T follicular helper cell (primary cell): ENCODE measurements around the gene OVAAL.
"Not testable (repeated sequence)": the region's sequence is repeated elsewhere in the genome, so short reads cannot be mapped to it uniquely, and the experiment has no call there.

Source experiments
- DNase-seq: peaks from one replicate; pipeline ENCODE4 v3.0.0-alpha.2; 2020; ENCODE audit warnings: low read depth

OVAAL gene

DNA sequence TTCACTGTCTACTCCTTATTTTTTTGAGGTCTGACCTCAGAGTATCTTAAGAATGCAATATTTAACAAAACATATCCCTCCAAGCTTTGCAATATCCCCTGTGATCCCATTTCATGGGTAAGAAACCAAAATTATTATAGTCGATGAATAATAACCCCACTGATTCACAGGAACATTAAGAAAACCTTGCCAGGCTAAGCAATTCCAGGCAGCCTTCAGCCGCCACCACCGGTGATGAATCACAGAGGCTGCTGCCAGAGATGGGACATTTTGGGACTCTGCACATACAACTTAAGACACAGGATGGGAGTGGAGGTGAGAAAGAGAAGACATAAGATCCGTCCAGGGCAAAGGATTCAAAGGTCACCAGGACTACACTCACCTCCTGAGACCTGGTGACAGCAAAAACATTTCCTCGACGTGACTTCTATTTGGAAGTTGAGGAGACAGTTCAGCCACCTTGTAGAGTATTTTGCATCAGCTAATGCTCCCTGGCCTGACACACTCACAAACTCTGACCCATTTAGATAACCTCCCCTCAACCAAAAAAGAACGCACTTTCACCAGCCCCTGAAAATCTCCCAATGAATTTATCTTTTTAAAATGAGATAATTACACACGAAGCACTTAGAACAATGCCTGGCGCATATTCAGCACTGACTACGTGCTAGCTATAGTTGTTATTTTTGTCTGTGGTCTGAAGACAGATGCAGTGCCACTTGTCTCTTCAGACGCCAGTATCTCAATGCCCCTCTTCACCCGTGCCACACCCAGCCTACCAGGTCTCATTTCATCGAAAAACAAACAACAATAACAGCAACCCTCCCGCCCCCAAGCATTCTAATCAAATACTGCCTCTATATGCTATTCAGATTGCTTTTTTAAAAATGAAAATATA is 17.8 kb upstream of the OVAAL start:
- no peak for DNase-seq

- no peak for DNase-seq
Measured at GRCh38 chr1:180542113-180542837, 16.5 kb upstream of the OVAAL start.

- no peak for DNase-seq
Measured at GRCh38 chr1:180542838-180543145, 16.0 kb upstream of the OVAAL start.

DNA sequence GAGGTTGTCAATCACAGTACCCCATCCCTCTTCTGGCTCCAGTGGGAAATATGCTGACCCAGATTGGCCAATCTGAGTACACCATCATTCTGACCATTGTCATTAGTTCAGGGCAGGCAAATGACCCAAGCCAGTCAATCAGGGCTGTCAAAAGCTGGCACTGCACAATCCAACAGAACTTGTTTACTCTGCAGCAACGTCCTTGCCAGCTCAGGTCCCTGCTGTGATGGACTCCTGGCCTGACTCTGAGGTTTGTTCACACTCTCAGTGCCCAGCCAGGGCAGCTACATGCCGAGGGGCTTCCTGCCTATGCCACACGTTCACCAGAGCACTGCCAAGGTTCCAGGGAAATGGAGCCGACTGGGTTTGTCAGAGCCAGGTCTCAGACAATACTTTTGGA is 14.7 kb upstream of the OVAAL start:
- DNase-seq = no peak

GRCh38 chr1:180545991-180546390 is 12.8 kb upstream of the OVAAL start:
- DNase-seq = no peak

- DNase-seq = no peak
Measured at GRCh38 chr1:180548686-180549317, 10.0 kb upstream of the OVAAL start.

- not testable (repeated sequence) for DNase-seq
Measured at GRCh38 chr1:180549770-180550169, 9.0 kb upstream of the OVAAL start.

DNA sequence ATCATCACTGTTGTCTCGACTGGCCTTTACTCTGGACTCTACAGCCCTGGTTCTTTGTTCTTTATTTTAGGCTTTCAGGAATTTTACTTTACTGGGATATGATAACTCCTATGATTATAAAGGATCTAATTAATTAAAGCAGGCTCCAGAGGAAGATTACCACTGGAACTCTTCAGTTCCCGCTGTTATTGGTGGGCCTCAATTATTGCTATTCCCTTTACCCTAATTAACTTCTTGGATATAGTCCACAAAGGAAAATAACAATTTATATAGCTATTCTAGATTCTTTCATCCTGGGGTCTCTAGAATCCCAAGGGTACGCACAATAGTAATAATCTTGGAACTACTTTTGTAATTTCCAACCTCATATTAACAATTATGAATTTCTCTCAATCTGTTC is 8.5 kb upstream of the OVAAL start:
- DNase-seq = no peak

DNA sequence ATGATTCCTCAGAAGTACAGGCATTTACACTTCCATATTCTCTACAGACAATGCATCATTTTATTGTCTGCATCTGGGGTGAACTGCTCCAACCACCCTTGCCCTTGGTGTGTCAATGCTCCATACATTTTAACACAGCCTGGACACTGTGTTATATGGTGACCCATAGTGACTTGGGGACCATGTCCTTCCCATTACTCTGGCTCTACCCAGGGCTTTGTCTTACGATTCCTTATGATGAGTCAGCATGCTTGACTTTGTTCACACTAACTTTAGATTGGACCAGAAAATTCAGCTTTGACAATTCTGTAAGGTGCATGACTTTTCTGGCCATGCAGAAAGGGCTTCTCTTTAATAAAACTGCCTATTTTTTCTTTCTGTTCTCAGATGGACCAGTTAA is 6.8 kb upstream of the OVAAL start:
- no peak for DNase-seq

GRCh38 chr1:180553046-180553445 is 5.7 kb upstream of the OVAAL start:
- not testable (repeated sequence) for DNase-seq

DNA sequence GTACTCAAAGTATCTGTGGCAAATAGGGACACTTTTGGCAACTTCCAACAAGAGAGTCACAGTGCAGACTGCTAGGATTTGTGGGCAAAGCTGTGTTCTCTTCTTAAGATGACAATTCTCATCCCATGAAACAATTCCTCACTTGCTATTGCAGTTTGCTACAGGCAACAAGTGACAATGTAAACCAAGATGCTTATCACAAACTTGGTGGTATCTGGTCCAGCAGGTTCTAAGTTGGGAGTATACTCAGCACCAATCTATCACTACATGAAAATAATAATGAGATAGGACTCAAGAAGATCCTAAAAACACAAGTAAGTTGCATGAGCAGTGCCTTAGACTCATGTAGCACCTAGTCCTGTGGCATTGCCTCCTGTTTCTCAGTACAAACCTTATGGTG is 3.4 kb upstream of the OVAAL start:
- no peak for DNase-seq

GRCh38 chr1:180560200-180560867 is 1.6 kb downstream of the OVAAL start:
- no peak for DNase-seq

DNA sequence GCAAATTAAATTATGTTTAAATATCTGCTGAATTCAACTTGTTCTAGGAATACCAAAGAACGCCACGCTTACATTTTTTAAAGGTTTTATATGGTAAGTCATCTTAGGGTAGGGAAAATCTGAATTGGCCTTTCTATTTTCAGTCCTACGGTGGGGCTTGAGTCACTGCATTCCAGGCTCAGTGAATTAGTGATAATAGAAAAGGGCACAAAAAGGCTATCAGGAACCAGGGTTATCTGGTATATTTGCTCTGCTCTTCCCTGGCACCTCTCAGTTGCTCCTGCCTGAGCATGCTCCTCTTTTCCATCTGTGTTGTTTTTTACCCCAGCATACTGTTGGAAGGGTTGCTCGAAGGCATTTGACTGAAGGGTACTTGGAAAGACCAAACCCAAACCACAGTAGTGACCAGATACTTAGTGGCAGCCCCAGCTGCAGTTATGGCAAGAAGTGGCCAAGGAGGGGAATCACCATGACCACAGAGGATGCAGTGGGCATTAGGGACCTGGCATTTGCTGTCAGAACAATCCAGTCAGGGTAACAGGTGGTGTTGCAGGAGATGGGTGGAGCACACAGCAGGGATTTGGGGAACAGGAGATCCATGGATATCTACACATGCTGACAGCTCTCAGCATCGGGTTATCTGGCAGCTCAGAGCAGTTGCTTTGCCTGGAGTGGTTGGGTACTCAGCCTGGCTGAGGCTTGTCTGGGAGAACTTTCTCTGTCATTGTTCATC is 2.3 kb downstream of the OVAAL start:
- no peak for DNase-seq

DNA sequence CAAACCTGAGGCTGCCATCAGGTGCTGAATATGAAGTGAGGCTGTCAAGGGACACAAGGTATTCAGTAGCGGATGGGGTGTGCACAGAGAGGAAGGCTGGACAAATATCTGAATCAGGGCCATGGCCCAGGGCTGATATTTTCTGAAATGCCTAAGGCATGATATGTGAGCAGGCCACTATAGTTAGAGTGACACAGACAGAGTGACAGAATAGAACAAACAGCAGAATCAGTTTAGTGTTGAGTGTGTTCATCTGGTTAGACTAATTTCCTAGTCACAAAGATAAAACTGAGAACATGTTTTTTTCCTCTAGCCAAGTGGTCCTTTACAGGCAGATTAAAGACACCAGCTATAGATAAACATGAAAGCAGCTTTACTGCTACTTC is 3.9 kb downstream of the OVAAL start:
- DNase-seq = no peak

DNA sequence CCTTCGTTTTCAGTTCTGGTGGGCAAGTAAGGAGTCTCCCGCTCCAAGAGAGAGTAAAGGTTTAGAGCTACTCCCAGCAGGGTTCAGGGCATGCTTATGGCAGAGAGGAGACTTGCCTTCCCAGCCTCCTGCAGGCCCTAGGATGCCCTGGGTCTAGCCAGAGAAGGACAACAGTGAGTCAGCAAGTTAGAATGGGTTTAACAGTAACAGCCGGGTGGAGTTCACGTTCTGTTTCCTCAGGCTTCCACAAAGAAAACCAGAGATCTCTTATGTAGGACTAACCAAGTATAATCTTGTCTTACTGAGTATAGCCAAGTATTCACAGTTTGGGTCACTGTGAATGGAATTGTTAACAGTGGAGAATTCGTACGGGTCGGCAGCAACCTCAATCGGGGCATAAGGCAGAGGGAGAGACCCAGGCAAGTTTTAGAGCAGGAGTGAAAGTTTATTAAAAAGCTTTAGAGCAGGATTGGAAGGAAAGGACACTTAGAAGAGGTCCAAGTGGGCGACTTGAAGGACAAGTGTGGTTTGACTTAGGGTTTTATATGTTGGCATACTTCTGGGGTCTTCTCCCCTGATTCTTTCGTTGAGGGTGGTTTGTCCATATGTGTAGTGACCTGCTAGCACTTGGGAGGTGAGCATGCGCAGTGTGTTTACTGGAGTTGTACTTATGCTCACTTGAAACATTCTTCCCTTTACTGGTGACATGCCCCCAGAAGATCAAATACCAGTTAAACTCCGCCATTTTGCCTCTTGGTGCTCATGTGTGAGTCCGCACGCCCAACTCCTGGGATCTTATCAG is 4.5 kb downstream of the OVAAL start:
- no peak for DNase-seq

DNA sequence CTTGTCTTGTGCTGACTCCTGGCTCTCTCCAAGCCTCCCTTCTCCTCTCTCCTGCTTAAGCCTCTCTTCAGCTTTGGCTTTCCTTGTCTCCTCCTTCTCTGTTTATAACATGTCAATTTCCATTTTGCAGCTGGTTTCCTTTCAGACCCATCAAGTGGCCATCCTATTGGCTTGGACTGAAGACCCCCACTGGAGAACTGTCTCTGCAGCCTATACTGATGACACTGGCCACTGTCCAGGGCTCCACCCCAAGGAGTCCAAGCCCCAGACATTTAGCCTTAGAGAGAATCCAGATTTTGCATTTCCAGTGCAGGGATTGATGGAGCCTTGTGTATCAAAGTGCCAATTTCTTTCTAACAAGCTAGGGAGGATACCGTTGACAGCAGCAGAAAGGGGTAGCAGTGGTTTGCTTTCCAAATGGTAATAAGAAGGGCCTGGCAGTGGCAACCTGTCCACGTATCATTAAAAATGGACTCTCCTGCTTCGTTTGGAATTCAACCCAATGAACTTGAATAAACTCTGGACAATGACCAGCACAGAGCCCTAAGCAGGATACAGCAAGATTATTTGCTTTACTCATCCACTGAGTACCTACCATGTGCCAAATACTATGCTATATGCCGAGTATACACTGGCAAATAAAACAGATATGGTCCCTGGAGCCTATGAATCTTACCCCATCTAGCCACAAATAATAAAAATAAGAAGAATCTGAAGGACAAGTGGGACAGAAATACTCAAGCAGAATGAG is 6.5 kb downstream of the OVAAL start:
- DNase-seq = no peak

DNA sequence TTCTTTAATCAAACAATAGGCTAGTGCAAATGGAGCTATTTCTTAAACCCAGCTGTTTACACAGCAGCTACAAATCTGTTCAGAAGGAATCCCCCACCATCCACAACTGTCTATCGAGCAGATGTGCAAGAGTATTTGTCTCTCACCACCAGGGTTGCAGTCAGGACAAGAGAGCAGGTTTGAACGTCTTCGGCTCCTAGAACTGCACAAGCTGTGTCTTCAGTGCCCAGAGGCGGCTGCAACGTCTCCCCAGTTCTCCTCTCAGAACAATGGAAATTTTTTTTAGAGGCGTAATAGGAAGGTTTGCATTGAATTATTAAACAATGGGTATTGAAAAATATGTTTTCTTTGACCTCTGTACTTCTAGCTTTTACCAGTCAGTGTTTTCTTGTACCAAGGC is 7.3 kb downstream of the OVAAL start:
- DNase-seq = no peak

DNA sequence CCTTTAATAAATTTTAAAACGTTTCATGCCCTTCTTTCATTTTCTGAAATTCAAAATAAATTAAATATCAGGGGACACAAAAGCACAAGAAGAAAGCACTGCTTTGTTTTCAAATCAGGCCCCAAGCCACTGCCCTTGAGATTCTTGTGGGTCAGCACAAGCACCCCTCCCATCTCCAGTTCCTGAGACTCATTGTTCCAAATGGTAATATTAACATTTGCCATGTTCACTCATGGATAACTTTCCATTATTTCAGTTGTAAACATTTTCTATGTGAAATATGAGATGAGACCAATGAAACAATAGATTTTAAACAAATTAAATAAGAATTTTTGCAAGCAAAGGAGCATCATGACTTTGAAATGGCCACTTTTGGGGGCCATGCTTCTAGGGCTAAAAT is 7.7 kb downstream of the OVAAL start:
- DNase-seq = no peak

- DNase-seq = no peak
Measured at GRCh38 chr1:180567654-180568053, 8.9 kb downstream of the OVAAL start.

GRCh38 chr1:180568184-180568583 is 9.4 kb downstream of the OVAAL start:
- DNase-seq = no peak
